Midbrain (tissue), 1 donor: ENCODE data around the gene NECAB2.
"Not testable (repeated sequence)": the region's sequence is repeated elsewhere in the genome, so short reads cannot be mapped to it uniquely, and the experiment has no call there.

Source experiments
- DNase-seq: peaks from one replicate; lab custom pipeline; 2025; lab: John Stamatoyannopoulos, UW

Gene NECAB2

GRCh38 chr16:83936581-83937165 lies 31.4 kb upstream of the NECAB2 start:
- DNase-seq = no peak

DNA sequence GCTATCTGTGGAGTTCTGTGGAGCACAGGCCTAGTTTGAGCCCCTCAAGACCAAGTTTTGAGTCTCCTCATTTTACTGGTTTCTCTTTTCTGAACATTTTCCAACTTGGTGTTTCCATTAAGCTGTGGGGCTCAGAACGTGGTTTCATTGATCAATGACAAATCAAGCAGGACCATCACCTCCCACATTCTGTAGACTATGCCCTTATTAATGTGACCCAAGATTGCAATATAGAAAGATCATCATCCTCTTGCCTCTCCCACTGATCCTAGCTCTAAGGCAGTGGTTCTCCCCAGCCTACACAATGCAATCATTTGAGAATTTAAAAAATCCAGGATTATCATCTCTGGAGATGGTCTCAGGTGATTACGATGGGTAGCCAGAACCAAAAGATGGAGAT lies 30.8 kb upstream of the NECAB2 start:
- no peak for DNase-seq

- no peak for DNase-seq
Measured at GRCh38 chr16:83937922-83938885, 29.8 kb upstream of the NECAB2 start.

GRCh38 chr16:83939266-83939855 lies 28.7 kb upstream of the NECAB2 start:
- DNase-seq = no peak

GRCh38 chr16:83940119-83940518 lies 27.9 kb upstream of the NECAB2 start:
- no peak for DNase-seq

DNA sequence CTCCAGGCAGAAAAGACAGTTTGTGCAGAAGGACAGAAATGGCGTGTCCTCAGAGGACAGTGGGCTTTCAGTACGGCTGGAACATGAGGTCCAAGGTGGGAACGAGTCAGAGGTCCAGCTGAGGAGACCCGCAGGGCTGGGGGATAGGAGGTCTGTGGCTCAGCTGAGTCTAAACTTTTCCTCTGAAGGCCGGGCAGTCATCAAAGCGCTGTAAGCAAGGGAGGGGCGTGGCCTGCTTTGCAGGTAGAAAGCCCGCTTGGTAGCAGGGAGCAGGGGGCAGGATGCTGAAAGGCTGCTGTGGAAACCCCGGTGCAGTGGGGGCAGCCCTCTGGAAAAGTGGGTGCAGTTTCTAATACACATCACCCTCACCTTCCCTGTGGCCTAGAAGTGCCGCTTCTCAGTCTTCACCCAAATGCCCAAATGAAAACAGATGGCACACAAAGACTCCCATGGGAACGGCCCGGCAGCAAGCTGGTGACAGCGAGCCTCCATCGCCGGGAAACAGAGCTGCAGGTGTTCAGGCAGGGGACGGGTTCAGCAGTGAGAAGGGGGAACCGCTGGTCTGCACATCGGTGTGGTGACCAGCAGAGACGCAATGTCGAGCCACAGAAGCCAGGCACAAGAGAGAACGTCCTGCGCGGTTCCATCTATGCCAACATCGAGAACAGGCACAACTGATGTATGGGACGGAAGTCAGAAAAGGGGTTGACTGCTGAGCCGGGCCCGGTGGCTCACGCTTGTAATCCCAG lies 27.2 kb upstream of the NECAB2 start:
- DNase-seq = no peak

DNA sequence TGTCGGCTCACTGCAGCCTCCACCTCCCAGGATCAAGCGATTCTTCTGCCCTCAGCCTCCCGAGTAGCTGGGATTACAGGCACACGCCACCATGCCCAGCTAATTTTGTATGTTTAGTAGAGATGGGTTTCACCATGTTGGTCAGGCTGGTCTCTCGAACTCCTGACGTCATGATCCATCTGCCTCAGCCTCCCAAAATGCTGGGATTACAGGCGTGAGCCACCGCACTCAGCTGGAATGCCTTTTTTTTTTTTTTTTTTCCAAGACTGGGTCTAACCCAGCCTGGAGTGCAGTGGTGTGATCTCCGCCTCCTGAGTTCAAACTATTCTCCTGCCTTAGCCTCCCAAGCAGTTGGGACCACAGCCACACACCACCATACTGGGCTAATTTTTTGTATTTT lies 26.5 kb upstream of the NECAB2 start:
- not testable (repeated sequence) for DNase-seq

- DNase-seq = no peak
Measured at GRCh38 chr16:83942074-83942473, 26.0 kb upstream of the NECAB2 start.

- no peak for DNase-seq
Measured at GRCh38 chr16:83942815-83943515, 25.1 kb upstream of the NECAB2 start.

DNA sequence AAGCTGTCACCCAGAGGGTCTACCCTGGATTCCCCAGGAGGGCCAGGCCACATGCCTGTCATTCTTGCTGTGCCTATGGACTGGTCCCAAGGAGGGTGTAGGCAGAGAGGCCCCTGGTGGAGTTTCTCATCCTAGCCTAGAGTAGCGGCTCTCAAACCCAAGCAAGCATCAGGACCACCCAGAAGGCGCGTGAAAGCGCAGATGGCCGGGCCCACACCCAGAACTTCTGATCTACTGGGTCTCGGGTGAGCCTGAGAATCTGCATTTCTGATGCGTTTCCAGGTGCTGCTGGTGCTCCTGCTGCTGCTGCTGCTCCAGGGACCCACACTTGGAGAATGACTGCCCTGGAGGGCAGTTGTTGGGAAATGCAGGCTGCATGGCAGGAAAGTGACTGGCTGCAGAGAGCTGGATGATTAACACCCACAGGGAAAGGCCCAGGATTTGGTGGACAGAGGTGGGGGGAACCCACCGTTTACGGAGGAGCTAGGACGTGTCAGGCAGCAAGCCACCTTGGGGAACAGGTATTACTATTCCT lies 24.5 kb upstream of the NECAB2 start:
- DNase-seq = no peak

- no peak for DNase-seq
Measured at GRCh38 chr16:83945587-83945986, 22.5 kb upstream of the NECAB2 start.

DNA sequence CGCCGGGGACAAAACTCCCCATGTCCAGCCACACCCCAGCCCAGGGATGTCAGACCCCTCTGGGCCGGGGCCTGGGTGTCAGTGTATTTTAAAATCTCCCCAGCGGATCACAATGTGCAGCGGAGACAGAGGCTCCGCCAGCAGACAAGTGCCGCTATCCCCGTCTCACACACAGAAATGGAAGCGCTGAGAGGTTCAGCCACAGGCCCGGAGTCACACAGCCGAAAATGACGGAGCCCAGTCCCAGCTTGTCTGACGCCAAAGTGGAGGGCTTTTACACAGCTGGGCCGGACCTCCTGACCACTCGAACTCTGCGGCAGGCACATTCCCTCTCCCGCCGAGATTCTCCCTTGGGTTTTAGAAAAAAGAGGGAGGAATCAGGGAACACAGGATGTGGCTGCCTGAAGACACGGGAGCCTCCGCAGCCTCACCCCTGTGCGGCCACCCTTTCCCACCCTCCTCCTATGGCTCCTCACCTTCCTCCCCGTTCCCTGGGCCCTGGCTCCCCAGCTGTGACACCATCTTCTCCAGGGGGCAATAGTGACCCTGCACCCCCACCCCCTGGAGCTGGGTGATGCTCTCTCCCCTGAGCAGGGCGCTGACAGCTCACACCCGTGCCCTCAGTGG lies 21.8 kb upstream of the NECAB2 start:
- no peak for DNase-seq

- DNase-seq = no peak
Measured at GRCh38 chr16:83946781-83947566, 21.1 kb upstream of the NECAB2 start.

- DNase-seq = no peak
Measured at GRCh38 chr16:83947642-83948234, 20.3 kb upstream of the NECAB2 start.

- no peak for DNase-seq
Measured at GRCh38 chr16:83948914-83949723, 18.9 kb upstream of the NECAB2 start.

DNA sequence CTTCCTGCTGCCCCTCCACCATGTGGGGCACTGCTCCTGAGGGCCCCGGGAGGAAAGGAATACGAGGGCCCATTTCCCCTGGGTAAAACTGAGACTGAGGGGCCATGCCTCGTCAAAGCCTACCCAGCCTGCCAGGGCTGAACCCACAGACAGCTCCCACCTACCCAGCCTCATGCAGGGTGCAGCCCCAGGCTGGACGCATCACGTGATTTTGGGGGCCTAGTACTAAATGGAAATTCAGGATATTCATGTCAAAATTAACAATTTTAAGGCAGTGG lies 18.4 kb upstream of the NECAB2 start:
- DNase-seq = no peak

- DNase-seq = not testable (repeated sequence)
Measured at GRCh38 chr16:83950862-83951399, 17.1 kb upstream of the NECAB2 start.

DNA sequence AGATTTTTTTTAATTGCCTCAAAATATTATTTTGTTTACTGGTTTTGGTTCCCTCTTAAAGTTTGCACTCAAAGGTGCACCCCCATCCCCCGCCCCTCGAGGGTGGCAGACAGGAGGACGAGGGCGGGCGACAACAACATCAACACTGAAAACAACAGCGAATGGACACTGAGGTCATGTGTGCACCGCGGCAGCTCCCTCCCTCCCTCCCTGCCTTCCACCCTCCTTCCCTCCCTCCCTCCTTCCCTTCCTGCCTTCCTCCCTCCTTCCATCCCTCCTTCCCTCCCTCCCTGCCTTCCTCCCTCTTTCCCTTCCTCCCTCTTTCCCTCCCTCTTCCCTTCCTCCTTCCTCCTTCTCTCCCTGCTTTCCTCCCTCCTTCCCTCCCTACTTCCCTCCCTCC lies 16.5 kb upstream of the NECAB2 start:
- DNase-seq = no peak

DNA sequence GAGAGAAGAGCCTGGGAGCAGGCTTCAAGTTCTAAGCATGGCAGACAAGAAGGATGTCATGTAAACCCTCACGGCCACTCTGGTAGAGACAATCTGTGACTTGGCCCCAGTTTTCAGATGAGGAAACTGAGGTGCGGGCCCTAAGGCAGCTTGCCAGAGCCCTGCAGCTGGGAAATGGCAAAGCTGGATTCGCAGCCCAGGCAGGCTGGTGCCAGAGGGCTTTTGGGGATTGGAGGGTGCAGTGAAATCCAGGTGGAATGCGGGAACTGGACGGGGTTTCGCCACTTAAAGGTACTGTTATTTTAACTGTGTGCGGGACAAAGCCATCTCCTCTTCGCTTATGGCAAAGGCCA lies 15.5 kb upstream of the NECAB2 start:
- DNase-seq = no peak
